Fibroblast of the aortic adventitia (primary cell): ENCODE data around the gene EFNA1. TPM values are rescaled to one million over a fixed set of nuclear protein-coding genes. Genes with fewer than 3 reads are reported as not detected.
A peak's percentile ranks its signal among the peaks of the same experiment; 100 is the strongest.

ENCODE experiments used
- DNase-seq: peaks from one replicate; pipeline ENCODE4 v3.0.0-alpha.2; 2010; ENCODE audit warnings: low read depth
- H3K4me3 ChIP-seq: 2 replicates; pipeline ENCODE4 v1.5.1; 2011; ENCODE audit warnings: low read depth, mild to moderate bottlenecking, control low read depth, low read length, moderate library complexity
- total RNA-seq: library from RNA; depleted of rRNA; stranded (reverse); fragments of >200 nt; gene quantifications from 2 replicates; pipeline ENCODE4 v1.2.3, GENCODE V29; 2012; ENCODE audit warnings: low replicate concordance
- TF ChIP-seq, protein P1 (sequence below): IDR thresholded peaks from 2 replicates; pipeline ENCODE4 v1.5.1; 2011; ENCODE audit warnings: mild to moderate bottlenecking, low read length, control low read depth, inconsistent platforms; ENCODE audit not compliant: insufficient read depth

Gene EFNA1
- total RNA-seq, 1 donor: 0.54 TPM

DNA sequence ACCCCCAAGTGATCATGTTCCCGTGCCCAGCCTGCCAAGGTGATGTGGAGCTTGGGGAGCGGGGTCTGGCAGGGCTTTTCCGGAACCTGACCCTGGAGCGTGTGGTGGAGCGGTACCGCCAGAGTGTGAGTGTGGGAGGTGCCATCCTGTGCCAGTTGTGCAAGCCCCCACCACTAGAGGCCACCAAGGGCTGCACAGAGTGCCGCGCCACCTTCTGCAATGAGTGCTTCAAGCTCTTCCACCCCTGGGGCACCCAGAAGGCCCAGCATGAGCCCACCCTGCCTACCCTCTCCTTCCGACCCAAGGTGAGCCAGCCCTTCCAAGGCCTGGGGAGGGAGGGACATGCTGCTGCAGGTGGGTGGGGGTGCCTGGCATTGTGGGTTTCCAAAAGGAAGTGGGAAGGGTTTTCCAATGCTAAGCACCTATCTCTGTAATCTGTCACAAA is 48.3 kb downstream of the EFNA1 start:
- no peak for DNase-seq
- H3K4me3 ChIP-seq: no peak overlapping the region
- TF ChIP-seq, protein P1, sequence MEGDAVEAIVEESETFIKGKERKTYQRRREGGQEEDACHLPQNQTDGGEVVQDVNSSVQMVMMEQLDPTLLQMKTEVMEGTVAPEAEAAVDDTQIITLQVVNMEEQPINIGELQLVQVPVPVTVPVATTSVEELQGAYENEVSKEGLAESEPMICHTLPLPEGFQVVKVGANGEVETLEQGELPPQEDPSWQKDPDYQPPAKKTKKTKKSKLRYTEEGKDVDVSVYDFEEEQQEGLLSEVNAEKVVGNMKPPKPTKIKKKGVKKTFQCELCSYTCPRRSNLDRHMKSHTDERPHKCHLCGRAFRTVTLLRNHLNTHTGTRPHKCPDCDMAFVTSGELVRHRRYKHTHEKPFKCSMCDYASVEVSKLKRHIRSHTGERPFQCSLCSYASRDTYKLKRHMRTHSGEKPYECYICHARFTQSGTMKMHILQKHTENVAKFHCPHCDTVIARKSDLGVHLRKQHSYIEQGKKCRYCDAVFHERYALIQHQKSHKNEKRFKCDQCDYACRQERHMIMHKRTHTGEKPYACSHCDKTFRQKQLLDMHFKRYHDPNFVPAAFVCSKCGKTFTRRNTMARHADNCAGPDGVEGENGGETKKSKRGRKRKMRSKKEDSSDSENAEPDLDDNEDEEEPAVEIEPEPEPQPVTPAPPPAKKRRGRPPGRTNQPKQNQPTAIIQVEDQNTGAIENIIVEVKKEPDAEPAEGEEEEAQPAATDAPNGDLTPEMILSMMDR: no peak

DNA sequence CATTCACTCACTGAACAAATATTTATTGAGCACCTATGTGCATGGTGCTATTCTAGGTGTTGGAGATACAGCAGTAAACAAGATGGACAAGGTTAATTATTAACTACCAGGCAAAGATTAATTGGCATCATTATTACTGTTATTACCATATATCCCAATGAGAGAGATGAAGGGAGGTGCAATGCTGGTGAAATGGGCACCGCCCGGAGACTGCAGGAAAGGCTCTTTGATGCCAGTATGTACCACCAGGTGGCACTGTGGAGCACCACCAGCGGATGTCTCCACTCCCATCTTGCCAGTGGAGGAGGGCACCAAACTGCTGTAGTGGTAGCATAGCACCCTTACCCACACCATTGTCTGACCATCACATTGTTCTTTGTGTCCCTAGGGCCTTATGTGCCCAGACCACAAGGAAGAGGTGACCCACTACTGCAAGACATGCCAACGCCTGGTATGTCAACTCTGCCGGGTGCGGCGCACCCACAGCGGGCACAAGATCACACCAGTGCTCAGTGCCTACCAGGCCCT is 48.9 kb downstream of the EFNA1 start:
- TF ChIP-seq, protein P1: peak; percentile 94
- H3K4me3 ChIP-seq: no peak overlapping the region
- peak; percentile 80 for DNase-seq

DNA sequence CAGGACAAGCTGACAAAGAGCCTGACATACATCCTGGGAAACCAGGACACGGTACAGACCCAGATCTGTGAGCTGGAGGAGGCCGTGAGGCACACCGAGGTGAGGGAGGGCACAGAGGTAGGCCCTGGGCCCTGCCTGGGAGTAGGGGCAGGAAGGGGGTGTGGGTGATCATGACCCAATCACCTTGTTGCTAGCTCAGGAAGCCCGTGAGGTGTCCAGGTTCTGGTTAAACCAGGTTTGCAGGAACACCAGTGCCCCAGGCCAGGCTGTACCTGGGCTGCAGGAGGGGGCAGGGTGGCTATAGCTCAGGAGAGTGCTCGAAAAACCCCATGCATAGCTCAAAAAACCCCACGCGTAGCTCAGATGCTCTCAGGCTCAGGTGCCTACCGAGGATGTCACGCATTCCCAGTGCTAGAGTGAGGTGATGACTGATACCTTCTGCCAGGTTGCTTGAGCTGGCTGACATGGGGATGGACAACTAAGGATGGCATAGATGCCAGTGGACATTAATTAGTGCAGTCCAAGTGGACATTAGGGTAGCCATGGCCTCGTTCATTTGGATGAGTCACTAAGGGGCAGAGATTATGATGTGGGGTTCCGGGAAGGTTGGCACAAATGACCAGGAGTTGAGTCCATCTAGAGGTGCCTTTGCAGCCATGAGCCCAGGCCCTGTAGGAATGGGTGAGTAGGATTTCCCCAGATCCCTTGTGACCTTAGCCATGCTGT is 49.7 kb downstream of the EFNA1 start:
- no peak for DNase-seq
- no peak overlapping the region for H3K4me3 ChIP-seq
- TF ChIP-seq, protein P1: no peak

DNA sequence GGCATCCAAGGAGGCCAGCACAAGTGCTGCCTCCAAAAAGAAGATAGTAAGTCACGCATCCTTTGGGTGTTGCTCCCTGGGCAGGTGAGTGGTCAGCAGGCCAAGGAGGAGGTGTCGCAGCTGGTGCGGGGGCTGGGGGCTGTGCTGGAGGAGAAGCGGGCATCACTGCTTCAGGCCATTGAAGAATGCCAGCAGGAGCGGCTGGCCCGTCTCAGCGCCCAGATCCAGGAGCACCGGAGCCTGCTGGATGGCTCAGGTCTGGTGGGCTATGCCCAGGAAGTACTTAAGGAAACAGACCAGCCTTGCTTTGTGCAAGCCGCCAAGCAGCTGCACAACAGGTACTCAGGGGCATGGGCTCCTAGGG is 50.2 kb downstream of the EFNA1 start:
- TF ChIP-seq, protein P1: no peak
- H3K4me3 ChIP-seq: no peak overlapping the region
- DNase-seq: no peak

DNA sequence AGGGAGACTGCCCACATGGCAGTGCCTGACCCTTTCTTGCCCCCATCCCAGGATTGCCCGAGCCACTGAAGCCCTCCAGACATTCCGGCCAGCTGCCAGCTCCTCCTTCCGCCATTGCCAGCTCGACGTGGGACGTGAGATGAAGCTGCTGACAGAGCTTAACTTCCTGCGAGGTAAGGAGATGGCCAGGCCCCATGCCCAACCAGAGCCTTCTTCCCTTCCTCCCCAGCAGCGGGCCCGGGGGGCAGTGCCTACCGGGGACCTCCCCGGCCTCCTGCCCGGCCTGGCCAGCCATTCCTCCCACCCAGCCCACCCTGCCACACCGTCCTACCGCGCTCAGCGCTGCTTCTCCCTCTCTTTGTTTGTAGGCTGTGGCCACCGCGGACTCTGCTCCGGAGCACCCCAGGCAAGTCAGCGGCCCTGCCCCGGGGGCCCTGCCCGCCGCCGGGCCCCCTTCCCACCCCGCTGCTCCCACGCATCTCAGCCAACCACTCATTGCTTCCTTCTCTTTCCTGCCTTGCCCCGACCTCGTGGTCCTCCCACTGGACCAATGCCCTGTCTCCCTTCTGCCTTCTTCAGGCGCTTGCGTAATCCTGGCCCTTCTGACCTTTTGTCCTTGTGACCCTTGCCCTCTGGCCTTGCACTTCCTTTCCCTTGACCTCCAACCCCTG is 50.9 kb downstream of the EFNA1 start:
- no peak overlapping the region for H3K4me3 ChIP-seq
- TF ChIP-seq, protein P1: no peak
- no peak for DNase-seq

DNA sequence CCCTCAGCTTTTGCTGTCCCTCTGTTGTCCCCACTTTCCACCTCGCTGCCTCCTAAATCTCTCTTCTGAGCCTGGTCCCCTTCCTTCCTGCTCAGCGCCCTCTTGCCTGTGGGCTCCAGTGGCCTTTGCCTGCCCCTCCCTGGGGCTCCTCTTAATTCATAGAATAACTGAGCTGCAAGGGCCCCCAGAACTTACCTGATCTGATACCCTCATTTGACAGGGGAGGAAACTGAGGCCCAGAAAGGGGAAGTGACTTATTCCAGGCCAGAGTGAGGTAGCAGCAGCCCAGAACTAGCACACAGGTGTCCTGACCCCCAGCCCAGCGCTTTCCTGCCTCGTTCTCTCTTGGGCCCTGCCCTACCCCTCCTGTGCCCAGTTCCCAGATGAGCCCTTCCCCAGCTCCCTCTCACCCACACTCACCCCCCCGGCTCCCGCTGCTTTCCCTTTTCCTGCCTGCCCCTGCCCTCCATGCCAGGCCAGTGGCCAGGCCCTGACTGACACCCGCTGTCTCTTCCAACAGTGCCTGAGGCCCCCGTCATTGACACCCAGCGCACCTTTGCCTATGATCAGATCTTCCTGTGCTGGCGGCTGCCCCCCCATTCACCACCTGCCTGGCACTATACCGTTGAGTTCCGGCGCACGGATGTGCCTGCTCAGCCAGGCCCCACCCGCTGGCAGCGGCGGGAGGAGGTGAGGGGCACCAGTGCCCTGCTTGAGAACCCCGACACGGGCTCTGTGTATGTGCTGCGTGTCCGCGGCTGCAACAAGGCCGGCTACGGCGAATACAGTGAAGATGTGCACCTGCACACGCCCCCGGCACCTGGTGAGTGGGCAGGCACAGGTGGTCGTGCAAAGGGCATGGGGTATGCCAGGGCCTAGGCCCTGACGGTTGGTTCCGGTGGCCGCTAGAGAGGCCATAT is 51.7 kb downstream of the EFNA1 start:
- no peak for DNase-seq
- TF ChIP-seq, protein P1: no peak
- H3K4me3 ChIP-seq: no peak overlapping the region
